Vagina (tissue), 2 donors: Measurements from ENCODE around the gene DPYSL5. TPM values are rescaled to one million over a fixed set of nuclear protein-coding genes. Genes with fewer than 3 reads are reported as not detected.

Source experiments
- DNase-seq, 2 donors: peaks; one replicate each; pipeline ENCODE4 v3.0.0-alpha.2; 2017; ENCODE audit errors: extremely low spot score in 2 of 2
- H3K27ac ChIP-seq: fragments of 200-600 bp; sonication (generic); one replicate; pipeline ENCODE4 v1.5.1; 2019
- H3K27me3 ChIP-seq: fragments of 200-600 bp; sonication (generic); one replicate; pipeline ENCODE4 v1.5.1; 2019
- H3K36me3 ChIP-seq, 2 donors: fragments of 200-600 bp; sonication (generic); one replicate each; pipeline ENCODE4 v1.5.1; 2017 to 2019
- H3K4me1 ChIP-seq: fragments of 200-600 bp; sonication (generic); one replicate; pipeline ENCODE4 v1.5.1; 2019
- H3K4me3 ChIP-seq, 2 donors: fragments of 200-600 bp; sonication (generic); 1 replicate in 1 of 2; 2 replicates in 1 of 2; pipeline ENCODE4 v1.5.1; 2016 to 2019
- H3K9me3 ChIP-seq: fragments of 200-600 bp; sonication (generic); one replicate; pipeline ENCODE4 v1.5.1; 2019
- POLR2A ChIP-seq, 2 donors: fragments of 450-650 bp; IDR thresholded peaks; one replicate each; pipeline ENCODE4 v1.6.1; 2017; ENCODE audit warnings: antibody characterized with exemption in 2 of 2, mild to moderate bottlenecking in 2 of 2, moderate library complexity in 2 of 2
- POLR2AphosphoS5 ChIP-seq, 2 donors: sonication (generic); formaldehyde crosslinking; IDR thresholded peaks; one replicate each; pipeline ENCODE4 v1.9.0; 2017; ENCODE audit warnings: antibody characterized with exemption in 2 of 2, mild to moderate bottlenecking in 2 of 2, low read depth in 1 of 2; ENCODE audit not compliant: insufficient read depth in 1 of 2
- intact Hi-C: fragments of 100-400 bp; cut with DNase I; formaldehyde crosslinking; loops from one replicate; pipeline ENCODE4 v1.15.1; 2023
- total RNA-seq: library from RNA; depleted of rRNA; stranded (reverse); fragments of >200 nt; gene quantifications from one replicate; pipeline ENCODE4 v1.2.3, GENCODE V29; 2016
- TF ChIP-seq, protein P1 (sequence below), 3 experiments: fragments of 450-650 bp in 2 of 3; fragments of 200-600 bp in 1 of 3; sonication (generic) in 1 of 3; IDR thresholded peaks; one replicate each; pipeline ENCODE4 v1.5.1; 2017 to 2019; ENCODE audit warnings: antibody characterized with exemption in 3 of 3, mild to moderate bottlenecking in 2 of 3, moderate library complexity in 2 of 3

The DPYSL5 gene
- total RNA-seq, 1 donor from 2014 or later, result 0.74 TPM

DNA sequence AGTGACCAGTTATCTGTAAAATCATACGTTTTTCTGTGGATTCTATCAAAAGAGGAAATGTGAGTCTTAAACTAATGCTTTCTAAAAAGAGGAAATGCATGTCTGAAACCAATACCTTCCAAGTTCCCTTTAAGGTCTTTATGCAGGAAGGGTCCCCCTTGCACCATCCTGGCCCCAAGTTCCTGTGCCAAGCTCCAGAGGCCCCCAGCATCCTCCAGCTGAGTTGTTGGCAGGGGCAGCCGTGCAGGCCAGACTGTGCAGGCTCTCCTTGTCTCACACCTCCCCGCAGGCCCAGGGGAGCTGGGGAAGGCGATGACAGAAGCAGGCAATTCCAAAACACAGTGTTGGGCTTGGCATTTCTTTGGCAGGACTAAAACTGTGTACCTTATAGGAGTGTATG, 39.2 kb downstream of the DPYSL5 start:
- DNase-seq, result no peak
- intact Hi-C loops, result no loop called here
- Histone ChIP-seq H3K9me3 (no peaks in the 10 kb centered on the region), H3K27ac (no peak overlapping the region), H3K4me1 (no peaks in the 10 kb centered on the region), H3K36me3 (no peaks in the 10 kb centered on the region), H3K4me3 (no peak overlapping the region), H3K27me3 (no peaks in the 10 kb centered on the region)
- TF ChIP-seq, protein P1, sequence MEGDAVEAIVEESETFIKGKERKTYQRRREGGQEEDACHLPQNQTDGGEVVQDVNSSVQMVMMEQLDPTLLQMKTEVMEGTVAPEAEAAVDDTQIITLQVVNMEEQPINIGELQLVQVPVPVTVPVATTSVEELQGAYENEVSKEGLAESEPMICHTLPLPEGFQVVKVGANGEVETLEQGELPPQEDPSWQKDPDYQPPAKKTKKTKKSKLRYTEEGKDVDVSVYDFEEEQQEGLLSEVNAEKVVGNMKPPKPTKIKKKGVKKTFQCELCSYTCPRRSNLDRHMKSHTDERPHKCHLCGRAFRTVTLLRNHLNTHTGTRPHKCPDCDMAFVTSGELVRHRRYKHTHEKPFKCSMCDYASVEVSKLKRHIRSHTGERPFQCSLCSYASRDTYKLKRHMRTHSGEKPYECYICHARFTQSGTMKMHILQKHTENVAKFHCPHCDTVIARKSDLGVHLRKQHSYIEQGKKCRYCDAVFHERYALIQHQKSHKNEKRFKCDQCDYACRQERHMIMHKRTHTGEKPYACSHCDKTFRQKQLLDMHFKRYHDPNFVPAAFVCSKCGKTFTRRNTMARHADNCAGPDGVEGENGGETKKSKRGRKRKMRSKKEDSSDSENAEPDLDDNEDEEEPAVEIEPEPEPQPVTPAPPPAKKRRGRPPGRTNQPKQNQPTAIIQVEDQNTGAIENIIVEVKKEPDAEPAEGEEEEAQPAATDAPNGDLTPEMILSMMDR (IDR thresholded peaks at IDR 0.05), result no peak
- TF ChIP-seq POLR2AphosphoS5 (IDR thresholded peaks at IDR 0.05; ENCODE audit: insufficient read depth in 1 of 2, low read depth in 1 of 2), result no peak
- TF ChIP-seq POLR2A (IDR thresholded peaks at IDR 0.05), result no peak

DNA sequence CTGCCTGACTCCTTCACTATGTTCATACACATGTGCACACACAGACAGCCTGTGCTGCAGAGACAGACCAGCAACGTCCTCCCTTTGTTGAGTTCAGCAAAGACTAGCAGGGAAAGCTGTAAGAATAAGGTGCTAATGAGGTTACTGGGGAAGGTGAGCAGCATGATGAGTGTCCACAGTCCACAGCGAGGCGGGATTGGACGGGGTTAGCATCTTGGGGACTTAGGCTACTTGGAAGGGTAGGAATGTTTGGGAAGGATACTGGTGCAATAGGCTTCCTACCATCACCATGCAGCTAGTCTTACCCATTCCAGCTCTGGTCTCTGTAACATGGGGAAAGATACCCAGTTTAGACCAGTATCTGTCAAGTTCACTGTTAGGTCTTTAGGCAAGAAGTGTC, 41.9 kb downstream of the DPYSL5 start:
- Histone ChIP-seq H3K4me3 (no peak overlapping the region), H3K27me3 (no peaks in the 10 kb centered on the region), H3K36me3 (no peaks in the 10 kb centered on the region), H3K27ac (no peak overlapping the region), H3K4me1 (no peaks in the 10 kb centered on the region), H3K9me3 (no peaks in the 10 kb centered on the region)
- TF ChIP-seq POLR2A (IDR thresholded peaks at IDR 0.05) (no peak), POLR2AphosphoS5 (IDR thresholded peaks at IDR 0.05; ENCODE audit: insufficient read depth in 1 of 2, low read depth in 1 of 2) (no peak)
- TF ChIP-seq, protein P1 (IDR thresholded peaks at IDR 0.05), result no peak
- no peak for DNase-seq
- intact Hi-C loops, result loop anchor here (2.0 kb wide), 1 partner anchor 57 kb away; no protein-coding TSS in a partner anchor

DNA sequence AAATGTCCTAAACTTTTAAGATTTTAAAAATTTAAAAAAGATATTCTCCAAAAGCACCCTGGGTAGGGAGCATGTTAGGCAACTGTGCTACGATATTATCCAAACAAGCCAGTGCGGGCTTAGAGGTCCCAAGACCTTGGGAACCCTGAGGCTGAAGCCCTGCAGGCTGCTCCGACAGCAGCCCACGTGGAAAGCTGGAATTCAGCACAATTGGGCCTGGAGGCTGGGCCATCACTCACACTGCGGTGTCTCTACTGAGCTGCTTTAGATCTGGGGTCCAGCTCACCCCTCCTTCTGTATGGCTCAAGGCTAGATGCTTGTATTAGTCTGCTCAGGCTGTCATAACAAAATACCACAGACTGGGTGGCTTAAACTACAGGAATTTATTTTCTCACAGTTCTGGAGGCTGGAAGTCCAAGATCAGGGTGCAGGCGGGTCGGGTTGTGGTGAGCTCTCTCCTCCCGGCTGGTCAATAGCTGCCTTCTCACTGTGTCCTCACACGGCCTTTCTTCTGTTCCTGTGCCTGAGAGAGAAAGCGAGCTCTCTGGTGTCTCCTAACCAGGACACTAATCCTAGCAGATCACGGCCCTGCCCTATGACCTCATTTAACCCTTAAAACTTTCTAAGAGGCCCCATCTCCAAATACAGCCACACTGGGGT, 42.5 kb downstream of the DPYSL5 start:
- no peaks in the 10 kb centered on the region for H3K4me1 ChIP-seq
- no peak for TF ChIP-seq POLR2A (IDR thresholded peaks at IDR 0.05)
- TF ChIP-seq POLR2AphosphoS5 (IDR thresholded peaks at IDR 0.05; ENCODE audit: insufficient read depth in 1 of 2, low read depth in 1 of 2), result no peak
- TF ChIP-seq, protein P1 (IDR thresholded peaks at IDR 0.05), result no peak
- no peaks in the 10 kb centered on the region for H3K9me3 ChIP-seq
- no peak overlapping the region for H3K4me3 ChIP-seq
- H3K36me3 ChIP-seq, result no peaks in the 10 kb centered on the region
- no peak for DNase-seq
- no peaks in the 10 kb centered on the region for H3K27me3 ChIP-seq
- H3K27ac ChIP-seq, result no peak overlapping the region
- intact Hi-C loops, result no loop called here

- TF ChIP-seq POLR2A (IDR thresholded peaks at IDR 0.05) (no peak), POLR2AphosphoS5 (IDR thresholded peaks at IDR 0.05; ENCODE audit: insufficient read depth in 1 of 2, low read depth in 1 of 2) (no peak)
- Histone ChIP-seq H3K27me3 (no peaks in the 10 kb centered on the region), H3K27ac (no peak overlapping the region), H3K4me3 (no peak overlapping the region), H3K4me1 (no peaks in the 10 kb centered on the region), H3K36me3 (no peaks in the 10 kb centered on the region), H3K9me3 (no peaks in the 10 kb centered on the region)
- intact Hi-C loops, result no loop called here
- DNase-seq, result no peak
These were observed 44.2 kb downstream of the DPYSL5 start for GRCh38 chr2:26892133-26892532.

- no peaks in the 10 kb centered on the region for H3K27me3 ChIP-seq
- no peaks in the 10 kb centered on the region for H3K9me3 ChIP-seq
- no peaks in the 10 kb centered on the region for H3K36me3 ChIP-seq
- no peak overlapping the region for H3K27ac ChIP-seq
- H3K4me3 ChIP-seq, result no peak overlapping the region
- intact Hi-C loops, result no loop called here
- no peak for TF ChIP-seq POLR2AphosphoS5 (IDR thresholded peaks at IDR 0.05; ENCODE audit: insufficient read depth in 1 of 2, low read depth in 1 of 2)
- TF ChIP-seq, protein P1 (IDR thresholded peaks at IDR 0.05), result no peak
- no peak for TF ChIP-seq POLR2A (IDR thresholded peaks at IDR 0.05)
- DNase-seq, result no peak
- no peaks in the 10 kb centered on the region for H3K4me1 ChIP-seq
These were observed 45.1 kb downstream of the DPYSL5 start for GRCh38 chr2:26892922-26893524.
